H1 (cell line): ENCODE data around the gene MED29. TPM values are rescaled to one million over a fixed set of nuclear protein-coding genes. Genes with fewer than 3 reads are reported as not detected.

Source experiments
- BACH1 ChIP-seq: IDR thresholded peaks from 2 replicates; pipeline ENCODE4 v1.6.1; 2012; ENCODE audit warnings: low read length, improper control_type of control experiment
- CEBPB ChIP-seq: IDR thresholded peaks from 2 replicates; pipeline ENCODE4 v1.6.1; 2012; ENCODE audit warnings: low read depth, low read length
- KDM5A ChIP-seq: fragments of 200-600 bp; IDR thresholded peaks from 2 replicates; pipeline ENCODE4 v1.7.1; 2012; ENCODE audit warnings: mild to moderate bottlenecking, low read length, inconsistent platforms, mixed read lengths
- SIRT6 ChIP-seq: IDR thresholded peaks from one replicate; pipeline ENCODE4 v1.7.1; 2012; ENCODE audit warnings: low read length, inconsistent platforms
- TCF12 ChIP-seq: IDR thresholded peaks from 2 replicates; pipeline ENCODE4 v1.6.1; 2011; ENCODE audit warnings: low read depth, mild to moderate bottlenecking, low read length
- polyA plus RNA-seq, 7 experiments: library from polyadenylated mRNA; depleted of rRNA in 3 of 7; stranded (reverse) in 5 of 7; unstranded in 2 of 7; fragments of >200 nt in 5 of 7; fragments of 200-250 nt in 2 of 7; gene quantifications; 1 replicate in 5 of 7; 2 replicates in 1 of 7; 4 replicates in 1 of 7; pipeline versions ENCODE4 v1.2.1 to v1.2.3, GENCODE V29; 2011 to 2013; ENCODE audit warnings: missing spikeins in 2 of 7, mixed read lengths in 2 of 7
- total RNA-seq: library from RNA; stranded (reverse); fragmentation: NEBNext Ultra II Directional; extraction: Animal tissue kit (Norgen Biotek cat#: 25700); gene quantifications from 2 replicates; pipeline ENCODE4 v1.2.1, GENCODE V29; 2021
- TF ChIP-seq, protein P1 (sequence below): fragments of 300-600 bp; sonication (generic); IDR thresholded peaks from 2 replicates; pipeline ENCODE4 v1.7.1; 2012; ENCODE audit warnings: low read length, moderate library complexity, mild to moderate bottlenecking, inconsistent platforms; ENCODE audit not compliant: insufficient replicate concordance
- TF ChIP-seq, protein P2 (sequence below): IDR thresholded peaks from 2 replicates; pipeline ENCODE4 v1.6.1; 2011; ENCODE audit warnings: low read depth, mild to moderate bottlenecking, low read length; ENCODE audit not compliant: insufficient read depth

The MED29 gene
- total and polyA plus RNA-seq, 2 of the 8 experiments (the other 6 are each of a cell fraction or from before 2014, with no cell fraction given) = 31.1 to 52.5 TPM

DNA sequence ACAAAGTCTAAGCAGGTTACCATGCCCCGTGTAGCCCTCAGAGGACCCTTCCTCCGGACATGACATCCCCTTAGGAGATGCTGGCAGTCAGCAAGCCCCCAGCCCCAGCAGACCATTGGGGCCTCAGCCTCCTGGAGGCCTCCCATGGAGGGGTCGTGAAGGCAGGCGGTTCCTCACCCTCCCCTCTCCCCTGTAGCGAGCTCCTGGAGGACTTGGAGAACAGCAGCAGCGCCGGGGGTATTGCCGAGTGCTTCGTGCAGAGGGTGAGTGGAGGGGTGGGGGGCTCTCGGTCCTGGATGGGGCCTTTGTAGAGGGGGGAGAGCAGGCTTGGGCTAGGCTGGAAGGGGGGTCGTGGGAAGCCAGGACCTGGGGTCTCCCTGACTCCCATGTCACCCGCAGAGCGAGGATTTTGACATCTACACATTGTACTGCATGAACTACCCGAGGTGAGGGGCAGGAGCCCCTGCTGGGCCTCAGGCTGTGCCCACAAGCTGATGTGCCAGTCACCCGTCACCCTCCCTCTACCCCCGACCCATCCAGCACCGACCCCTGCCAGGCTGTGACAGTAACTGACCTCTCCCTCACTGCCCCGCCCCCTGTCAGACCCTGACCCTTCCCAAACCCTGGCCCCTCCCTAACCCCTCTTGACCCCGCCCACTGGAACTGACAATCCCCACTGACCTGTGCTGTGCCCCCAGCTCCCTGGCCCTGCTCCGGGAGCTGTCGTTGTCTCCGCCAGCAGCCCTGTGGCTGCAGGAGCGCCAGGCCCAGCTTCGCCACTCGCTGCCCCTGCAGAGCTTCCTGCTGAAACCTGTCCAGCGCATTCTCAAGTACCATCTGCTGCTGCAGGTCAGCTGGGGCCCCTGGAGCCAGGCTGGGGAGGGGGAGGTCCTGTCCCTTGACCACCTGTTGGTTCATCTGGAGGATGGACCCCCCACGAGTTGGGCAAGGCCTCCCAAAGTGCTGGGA, 25.3 kb downstream of the MED29 start (continued):
- TF ChIP-seq TCF12 (no peak), CEBPB (no peak), KDM5A (no peak), SIRT6 (no peak), BACH1 (no peak)
- TF ChIP-seq, protein P1, sequence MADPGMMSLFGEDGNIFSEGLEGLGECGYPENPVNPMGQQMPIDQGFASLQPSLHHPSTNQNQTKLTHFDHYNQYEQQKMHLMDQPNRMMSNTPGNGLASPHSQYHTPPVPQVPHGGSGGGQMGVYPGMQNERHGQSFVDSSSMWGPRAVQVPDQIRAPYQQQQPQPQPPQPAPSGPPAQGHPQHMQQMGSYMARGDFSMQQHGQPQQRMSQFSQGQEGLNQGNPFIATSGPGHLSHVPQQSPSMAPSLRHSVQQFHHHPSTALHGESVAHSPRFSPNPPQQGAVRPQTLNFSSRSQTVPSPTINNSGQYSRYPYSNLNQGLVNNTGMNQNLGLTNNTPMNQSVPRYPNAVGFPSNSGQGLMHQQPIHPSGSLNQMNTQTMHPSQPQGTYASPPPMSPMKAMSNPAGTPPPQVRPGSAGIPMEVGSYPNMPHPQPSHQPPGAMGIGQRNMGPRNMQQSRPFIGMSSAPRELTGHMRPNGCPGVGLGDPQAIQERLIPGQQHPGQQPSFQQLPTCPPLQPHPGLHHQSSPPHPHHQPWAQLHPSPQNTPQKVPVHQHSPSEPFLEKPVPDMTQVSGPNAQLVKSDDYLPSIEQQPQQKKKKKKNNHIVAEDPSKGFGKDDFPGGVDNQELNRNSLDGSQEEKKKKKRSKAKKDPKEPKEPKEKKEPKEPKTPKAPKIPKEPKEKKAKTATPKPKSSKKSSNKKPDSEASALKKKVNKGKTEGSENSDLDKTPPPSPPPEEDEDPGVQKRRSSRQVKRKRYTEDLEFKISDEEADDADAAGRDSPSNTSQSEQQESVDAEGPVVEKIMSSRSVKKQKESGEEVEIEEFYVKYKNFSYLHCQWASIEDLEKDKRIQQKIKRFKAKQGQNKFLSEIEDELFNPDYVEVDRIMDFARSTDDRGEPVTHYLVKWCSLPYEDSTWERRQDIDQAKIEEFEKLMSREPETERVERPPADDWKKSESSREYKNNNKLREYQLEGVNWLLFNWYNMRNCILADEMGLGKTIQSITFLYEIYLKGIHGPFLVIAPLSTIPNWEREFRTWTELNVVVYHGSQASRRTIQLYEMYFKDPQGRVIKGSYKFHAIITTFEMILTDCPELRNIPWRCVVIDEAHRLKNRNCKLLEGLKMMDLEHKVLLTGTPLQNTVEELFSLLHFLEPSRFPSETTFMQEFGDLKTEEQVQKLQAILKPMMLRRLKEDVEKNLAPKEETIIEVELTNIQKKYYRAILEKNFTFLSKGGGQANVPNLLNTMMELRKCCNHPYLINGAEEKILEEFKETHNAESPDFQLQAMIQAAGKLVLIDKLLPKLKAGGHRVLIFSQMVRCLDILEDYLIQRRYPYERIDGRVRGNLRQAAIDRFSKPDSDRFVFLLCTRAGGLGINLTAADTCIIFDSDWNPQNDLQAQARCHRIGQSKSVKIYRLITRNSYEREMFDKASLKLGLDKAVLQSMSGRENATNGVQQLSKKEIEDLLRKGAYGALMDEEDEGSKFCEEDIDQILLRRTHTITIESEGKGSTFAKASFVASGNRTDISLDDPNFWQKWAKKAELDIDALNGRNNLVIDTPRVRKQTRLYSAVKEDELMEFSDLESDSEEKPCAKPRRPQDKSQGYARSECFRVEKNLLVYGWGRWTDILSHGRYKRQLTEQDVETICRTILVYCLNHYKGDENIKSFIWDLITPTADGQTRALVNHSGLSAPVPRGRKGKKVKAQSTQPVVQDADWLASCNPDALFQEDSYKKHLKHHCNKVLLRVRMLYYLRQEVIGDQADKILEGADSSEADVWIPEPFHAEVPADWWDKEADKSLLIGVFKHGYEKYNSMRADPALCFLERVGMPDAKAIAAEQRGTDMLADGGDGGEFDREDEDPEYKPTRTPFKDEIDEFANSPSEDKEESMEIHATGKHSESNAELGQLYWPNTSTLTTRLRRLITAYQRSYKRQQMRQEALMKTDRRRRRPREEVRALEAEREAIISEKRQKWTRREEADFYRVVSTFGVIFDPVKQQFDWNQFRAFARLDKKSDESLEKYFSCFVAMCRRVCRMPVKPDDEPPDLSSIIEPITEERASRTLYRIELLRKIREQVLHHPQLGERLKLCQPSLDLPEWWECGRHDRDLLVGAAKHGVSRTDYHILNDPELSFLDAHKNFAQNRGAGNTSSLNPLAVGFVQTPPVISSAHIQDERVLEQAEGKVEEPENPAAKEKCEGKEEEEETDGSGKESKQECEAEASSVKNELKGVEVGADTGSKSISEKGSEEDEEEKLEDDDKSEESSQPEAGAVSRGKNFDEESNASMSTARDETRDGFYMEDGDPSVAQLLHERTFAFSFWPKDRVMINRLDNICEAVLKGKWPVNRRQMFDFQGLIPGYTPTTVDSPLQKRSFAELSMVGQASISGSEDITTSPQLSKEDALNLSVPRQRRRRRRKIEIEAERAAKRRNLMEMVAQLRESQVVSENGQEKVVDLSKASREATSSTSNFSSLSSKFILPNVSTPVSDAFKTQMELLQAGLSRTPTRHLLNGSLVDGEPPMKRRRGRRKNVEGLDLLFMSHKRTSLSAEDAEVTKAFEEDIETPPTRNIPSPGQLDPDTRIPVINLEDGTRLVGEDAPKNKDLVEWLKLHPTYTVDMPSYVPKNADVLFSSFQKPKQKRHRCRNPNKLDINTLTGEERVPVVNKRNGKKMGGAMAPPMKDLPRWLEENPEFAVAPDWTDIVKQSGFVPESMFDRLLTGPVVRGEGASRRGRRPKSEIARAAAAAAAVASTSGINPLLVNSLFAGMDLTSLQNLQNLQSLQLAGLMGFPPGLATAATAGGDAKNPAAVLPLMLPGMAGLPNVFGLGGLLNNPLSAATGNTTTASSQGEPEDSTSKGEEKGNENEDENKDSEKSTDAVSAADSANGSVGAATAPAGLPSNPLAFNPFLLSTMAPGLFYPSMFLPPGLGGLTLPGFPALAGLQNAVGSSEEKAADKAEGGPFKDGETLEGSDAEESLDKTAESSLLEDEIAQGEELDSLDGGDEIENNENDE = no peak
- TF ChIP-seq, protein P2, sequence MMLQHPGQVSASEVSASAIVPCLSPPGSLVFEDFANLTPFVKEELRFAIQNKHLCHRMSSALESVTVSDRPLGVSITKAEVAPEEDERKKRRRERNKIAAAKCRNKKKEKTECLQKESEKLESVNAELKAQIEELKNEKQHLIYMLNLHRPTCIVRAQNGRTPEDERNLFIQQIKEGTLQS = no peak
